ENCODE measurements around the gene BACH2.
"Not testable (repeated sequence)": the region's sequence is repeated elsewhere in the genome, so short reads cannot be mapped to it uniquely, and the experiment has no call there.

Gene BACH2

DNA sequence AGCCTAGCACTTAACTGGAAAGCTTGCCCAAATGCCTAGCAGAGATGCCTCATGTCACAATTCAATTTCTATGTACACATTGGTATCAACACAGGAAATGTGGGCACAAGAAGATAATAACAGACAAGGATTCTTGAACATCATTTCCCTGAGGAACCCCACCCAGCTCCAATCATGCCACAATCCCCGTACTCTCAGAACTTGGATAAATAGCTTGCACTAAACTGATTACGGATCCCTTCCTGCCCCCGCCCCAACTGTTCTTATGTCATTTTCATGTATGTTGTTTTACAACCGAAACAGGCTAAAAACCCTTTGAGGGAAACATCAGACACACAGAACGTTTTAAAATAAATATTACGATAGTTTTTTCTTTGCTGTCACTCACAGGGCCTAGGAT is 87.1 kb downstream of the BACH2 start:
- DNase-seq (ENCODE audit: low spot score) = no peak

DNA sequence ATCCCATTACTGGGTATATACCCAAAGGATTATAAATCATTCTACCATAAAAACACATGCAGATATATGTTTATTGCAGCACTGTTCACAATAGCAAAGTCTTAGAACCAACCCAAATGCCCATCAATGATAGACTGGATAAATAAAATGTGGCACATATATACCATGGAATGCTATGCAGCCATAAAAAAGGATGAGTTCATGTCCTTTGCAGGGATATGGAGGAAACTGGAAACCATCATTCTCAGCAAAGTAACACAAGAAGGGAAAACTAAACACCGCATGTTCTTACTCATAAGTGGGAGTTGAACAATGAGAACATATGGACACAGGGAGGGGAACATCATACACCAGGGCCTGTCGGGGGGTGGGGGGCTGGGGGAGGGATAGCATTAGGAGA is 88.0 kb downstream of the BACH2 start:
- not testable (repeated sequence) for DNase-seq (ENCODE audit: low spot score)

DNA sequence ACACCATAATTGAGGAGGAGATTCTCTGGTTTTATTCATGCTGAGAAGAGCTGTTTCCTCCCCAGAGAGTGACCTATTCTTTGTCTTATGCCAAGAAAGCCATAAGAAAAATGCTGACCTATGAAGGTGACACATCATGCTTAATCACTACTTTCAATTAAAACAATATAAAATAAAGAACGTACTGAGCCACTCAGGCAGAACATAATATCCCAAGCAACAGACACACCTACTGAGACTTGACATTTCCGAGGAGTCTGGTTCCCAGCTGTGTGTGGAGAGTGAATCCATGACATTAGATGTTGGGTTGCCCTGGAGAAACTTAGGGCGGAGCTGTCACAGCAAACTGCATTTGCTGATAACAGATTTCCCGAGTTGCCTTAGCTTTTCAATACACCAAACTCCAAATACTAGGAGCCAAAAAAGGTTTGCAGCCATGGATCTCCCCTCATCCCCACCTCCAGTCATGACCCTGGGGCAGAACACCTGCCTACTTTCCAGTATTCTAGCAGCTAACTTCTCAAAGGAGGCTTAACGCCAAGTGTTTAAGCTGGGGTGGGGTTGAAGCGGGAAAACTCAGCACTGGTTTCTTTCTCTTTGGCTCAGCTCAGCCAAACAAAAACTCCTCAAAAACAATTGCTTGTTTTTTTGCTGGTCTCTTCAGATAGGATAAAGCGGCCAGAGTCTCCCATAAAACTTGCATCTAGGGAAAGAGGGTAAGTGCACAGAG is 92.2 kb downstream of the BACH2 start:
- DNase-seq (ENCODE audit: low spot score) = no peak

DNA sequence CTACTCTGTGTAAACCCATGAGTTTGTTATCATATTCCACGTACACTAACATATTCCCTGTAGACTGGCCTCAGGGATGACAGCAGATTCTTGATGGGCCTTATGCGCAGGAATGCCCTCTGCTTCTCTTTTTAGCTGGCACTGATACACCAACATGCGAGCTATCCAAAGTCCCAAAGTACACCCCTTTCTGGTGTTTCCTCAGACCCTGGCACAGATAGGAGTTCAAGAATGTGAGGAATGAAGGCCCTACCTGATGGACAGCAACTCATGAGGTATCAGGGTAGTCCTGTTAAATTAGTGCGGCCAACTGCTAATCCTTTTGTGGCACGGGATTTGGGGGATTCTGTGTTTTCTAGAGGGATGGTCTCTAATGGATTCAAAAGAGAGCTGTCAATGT is 93.0 kb downstream of the BACH2 start:
- no peak for DNase-seq (ENCODE audit: low spot score)

DNA sequence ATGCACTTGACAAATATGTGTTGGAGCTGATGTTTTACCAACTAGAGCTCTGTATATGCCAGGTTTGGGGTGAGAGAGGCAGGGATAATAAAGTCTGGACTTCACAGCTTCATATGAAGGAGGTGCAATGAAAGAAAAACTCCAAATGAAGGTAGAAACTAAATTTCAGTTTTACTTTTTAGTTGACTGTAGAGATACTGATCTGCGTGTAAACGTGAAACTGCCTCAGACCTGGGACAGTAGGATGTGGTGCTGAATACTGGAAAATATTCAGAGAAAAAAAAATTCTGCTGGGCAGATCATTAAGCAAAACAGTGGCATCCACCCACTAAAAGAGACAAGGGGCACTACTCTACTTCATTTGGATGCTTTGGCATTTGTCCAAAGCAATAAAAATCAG is 94.5 kb downstream of the BACH2 start:
- no peak for DNase-seq (ENCODE audit: low spot score)

DNA sequence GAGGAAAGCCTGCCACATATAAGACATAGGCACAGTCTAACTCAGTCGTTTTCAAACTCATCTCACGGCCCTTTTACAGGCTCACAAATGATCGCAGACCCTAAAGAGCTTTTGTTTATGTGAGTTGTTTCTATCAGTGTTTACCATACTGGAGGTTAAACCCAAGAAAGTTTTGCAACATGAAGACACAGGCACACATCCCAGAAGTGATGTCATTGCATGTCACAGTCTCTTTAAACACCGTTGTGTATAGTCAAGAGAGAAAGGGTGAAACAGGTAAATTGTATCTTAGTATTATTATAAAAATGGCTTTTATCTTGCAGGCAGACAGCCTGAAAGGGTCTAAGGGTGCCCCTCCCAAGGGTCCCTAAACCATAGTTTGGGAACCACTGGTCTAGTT is 96.7 kb downstream of the BACH2 start:
- DNase-seq (ENCODE audit: low spot score) = no peak

DNA sequence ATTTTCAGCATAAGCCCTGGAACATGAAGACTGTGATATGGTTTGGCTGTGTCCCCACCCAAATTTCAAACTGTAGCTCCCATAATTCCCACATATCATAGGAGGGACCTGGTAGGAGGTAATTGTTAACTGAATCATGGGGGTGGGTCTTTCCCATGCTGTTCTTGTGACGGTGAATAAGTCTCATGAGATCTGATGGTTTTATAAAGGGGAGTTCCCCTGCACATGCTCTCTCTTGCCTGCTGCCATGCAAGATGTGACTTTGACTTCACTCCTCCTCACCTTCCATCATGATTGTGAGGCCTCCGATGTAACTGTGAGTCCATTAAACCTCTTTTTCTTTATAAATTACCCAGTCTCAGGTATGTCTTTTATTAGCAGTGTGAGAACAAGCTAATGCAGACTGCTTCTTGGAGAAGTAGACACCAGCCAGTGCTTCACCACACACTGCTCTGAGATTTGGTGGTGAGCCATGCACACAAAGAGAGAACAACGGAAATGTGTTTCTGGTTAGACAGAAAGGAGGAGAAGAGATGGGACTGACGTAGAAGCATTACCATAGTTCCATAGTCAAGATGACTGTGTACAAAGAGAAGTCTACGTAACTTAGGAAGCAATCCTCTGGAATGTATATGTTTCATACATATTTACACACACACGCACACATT is 97.8 kb downstream of the BACH2 start:
- DNase-seq (ENCODE audit: low spot score) = no peak

DNA sequence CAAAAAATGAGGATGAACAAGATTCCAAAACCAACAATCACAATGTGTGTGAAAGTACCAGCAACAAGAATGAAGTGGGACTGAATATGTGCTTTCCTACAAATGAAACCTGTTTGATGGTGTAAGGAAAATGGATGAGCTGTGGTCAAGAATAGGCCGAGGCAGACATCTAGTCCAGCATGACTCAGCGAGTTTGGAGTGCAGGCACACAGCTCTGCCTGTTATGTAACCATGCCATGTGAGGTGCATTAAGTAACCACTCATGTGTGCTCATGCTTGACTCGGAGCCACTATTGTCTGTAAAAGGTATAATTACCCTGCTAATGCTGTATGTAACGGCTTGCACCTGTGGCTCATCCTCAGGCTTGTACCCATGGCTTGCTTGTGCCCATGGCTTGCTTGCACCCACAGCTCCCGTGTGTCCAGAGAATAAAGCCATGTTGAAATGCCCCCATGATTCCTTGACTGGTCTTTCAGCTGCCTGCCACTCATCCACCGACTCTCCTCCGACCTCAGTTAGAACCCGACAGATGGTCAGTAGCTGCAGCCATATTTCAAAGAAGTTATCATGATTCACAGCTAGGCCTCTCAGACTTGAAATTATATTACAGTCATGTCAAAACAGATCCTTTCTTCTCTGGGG is 98.7 kb downstream of the BACH2 start:
- DNase-seq (ENCODE audit: low spot score) = no peak

DNA sequence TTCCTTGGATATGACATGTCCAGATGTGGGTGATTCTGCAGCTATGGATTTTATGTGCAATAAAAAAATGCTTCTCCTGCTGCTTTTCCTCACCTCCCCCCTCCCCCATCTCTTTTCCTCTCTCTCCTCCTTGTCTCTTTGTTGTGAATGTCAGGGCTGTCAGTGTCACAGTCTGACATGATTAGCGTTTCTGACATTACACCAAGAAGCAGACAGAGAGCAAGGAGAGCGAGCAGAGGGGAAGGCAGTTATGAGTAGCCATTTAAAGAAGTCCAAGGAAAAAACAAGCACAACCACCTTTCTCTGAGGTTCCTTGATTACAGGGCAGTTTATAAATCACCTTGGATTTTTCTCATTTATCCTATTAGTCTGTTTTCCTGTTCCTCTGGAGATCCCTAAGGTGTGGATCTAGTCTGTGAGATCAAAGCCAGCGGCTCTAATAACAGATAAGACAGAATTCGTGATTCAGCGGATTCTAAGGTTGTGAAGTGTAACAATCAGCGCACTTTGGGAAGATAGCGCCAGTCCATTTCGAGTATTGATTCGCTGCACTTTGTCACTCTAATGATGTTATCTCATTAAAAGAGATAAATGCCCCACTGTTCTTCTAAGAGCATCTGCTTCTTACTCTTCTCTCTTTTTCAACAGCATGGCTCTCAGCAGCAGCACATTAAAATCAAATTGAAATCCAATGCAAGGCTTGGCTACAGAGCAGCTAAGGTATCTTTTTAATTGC is 101.4 kb downstream of the BACH2 start:
- DNase-seq (ENCODE audit: low spot score) = no peak

DNA sequence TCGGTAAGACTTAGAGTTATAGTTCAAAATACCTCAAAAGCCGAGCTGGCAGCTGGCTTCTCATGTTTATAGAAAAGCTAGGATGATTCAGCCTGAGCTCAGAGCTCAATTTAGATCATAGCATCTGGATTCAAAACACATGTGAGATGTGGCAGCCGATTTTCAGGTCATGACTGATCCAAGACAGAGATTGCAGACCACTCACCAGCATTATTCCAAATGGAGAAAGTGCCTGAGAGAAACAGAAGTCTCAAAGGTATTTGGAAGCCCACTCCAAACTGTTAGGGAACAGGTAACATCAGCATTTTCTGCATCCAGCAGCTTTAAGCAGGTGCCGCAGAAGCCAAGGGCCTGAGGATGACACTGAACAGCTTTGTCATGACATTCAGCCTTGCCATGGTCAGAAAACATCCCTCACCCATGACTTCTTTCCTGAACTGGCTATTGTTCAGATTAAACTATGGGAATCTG is 102.2 kb downstream of the BACH2 start:
- DNase-seq (ENCODE audit: low spot score) = no peak

DNA sequence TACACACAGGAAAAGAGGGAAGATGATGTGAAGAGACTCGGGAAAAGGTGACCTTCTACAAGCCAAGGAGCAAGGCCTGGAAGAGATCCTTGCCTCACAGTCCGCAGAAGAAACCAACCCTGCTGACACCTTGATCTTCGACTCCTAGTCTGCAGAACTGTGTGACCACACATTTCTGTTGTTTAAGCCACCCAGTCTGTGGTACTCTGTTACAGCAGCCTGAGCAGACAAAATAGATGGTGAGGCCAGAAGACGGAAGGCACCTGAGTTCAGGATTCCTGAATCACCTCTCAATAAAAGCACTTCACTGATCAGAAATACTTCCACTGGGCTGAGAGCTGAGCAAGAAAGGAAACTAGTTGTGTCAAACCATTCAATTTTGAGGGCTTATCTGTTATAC is 103.3 kb downstream of the BACH2 start:
- no peak for DNase-seq (ENCODE audit: low spot score)

DNA sequence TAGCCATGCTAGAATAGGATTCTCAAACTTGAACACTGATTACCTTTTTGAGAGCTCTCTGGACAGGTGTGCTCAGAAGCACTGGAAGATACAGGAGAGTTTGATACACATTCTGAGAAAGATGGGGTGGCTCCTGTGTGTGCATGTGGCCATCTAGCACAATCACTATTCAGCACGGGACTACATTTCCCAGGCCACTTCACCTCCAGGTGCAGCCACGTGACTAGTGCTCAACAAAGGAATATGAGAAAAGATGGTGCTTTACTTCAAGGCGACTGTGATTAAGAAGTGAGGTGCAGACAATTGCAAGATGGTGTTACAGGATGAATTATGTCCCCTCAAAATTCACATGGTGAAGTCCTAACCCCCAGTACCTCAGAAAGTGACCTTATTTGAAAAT is 103.8 kb downstream of the BACH2 start:
- DNase-seq (ENCODE audit: low spot score) = no peak

DNA sequence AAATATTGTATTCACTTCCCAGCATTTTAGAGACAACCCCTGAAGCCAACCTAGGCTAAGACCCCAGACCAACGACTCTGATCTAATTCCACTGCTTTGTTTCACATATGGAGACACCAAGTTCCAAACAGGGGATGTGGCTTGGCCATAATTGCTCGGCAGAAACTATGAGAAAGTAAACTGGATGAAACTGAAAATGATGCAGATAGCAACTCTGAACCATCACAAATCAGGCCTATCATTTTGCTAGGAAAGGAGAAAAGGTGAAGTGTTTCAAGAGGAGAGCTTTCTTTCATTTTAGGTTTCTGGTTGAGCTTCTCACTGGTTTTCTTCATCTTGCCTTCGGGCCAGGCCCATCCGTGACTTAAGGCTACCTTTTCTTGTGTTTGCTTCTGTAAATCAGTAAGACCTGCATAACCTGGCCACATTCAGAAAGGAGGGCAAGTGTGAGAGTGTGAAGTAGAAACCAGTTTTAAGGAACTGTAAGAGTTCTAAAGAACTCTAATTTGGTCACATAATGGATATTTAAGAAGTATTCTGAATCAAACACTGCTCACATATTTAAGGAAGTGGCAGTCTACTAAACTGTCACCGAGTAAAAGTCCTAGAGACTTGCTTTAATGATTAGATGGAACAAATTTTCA is 105.8 kb downstream of the BACH2 start:
- no peak for DNase-seq (ENCODE audit: low spot score)

DNA sequence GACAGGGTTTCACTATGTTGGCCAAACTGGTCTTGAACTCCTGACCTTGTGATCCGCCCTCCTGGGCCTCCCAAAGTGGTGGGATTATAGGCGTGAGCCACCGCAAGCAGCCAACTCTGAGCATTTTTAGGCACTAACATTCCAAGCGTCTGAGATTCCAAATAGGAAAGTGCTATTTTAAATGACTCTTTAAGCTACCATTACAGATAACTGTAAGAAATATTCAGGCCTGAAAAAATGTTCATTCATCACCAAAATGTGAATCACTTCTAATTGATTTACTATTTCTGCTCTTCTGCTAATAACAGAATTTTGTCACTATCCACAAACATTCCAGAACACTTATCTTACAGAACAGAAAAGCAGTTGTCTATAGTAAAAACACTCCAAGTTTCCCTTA is 106.5 kb downstream of the BACH2 start:
- DNase-seq (ENCODE audit: low spot score) = no peak

DNA sequence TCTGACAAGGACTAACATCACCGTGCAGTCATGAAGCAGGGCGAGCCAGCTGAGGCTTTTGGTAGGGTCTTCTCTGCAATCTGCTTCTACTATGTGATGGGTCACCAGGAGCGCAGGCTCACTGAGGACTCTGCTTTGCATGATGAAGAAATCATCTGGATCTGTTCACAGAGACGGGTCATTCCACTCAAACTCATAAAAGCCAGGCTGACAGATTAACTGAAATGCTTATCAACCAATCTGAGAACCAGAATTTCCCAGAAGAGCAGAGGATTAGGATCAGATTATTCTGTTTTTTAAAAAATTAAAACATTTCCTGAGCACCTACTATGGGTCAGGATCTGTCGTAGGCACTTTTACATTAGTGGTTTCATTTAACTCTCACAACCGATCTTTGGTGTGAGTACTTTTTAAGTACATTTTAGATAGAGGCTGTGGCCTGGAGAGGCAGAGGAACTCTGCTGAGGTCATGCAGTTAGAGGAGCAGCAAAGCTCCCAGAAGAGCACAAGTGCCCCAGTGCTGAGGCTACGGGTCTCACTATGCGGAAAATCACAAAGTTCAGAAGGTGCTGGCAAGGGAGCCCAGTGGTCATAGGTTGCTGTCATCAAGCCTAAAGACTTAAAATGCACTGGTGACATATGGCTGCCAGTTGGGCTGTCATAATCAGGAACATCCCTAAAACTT is 109.1 kb downstream of the BACH2 start:
- DNase-seq (ENCODE audit: low spot score) = no peak

DNA sequence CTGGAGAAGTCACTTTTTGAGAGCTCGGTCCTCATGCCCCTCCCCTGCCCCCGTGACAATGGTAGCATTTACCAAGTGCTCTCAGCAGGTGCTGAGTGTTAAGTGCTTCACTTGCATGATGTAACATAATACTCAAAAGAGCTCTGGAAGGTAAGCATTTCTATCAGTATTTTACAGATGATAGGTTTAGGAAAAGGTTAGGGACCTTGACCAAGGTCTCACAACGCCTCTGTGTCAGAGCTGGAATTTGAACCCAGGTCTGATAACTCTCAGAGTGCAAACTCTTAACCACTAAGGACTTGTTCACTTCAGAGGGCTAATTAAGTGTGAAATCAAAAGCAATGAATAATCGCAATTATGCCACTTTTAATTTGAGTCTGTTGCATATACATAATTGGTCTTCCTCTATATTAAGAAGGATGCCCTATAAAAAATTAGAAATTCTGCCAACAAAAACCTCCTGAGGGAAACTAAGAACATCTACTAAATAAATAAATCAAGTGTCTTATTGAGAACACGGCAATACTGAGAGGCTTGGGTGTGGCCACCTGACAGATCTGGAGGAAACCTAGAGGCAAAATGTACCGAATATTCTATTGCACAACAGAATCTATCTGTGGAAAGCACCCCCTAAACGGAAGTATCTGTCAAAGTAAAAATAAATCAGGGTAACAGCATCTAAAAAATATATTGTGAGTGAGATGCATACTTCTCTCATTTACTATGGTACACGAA is 109.8 kb downstream of the BACH2 start:
- no peak for DNase-seq (ENCODE audit: low spot score)

DNA sequence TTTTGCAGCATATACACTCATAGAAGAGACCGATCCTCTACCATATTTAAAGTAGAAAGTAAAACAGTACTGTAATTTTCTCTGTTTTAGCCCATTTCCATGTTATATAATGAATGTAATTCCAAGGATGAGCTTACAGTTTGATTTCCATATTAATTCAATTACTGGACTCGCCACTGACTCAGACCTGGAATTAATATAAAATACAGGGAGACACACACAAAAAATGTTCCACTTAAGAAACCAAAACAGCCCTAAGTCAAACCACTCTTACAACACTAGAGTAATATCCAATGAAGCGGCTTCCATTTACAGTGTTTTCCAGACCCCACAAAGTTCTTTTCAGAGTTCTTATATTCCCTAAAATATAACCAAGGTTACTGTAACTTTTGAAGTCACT is 110.6 kb downstream of the BACH2 start:
- DNase-seq (ENCODE audit: low spot score) = no peak

DNA sequence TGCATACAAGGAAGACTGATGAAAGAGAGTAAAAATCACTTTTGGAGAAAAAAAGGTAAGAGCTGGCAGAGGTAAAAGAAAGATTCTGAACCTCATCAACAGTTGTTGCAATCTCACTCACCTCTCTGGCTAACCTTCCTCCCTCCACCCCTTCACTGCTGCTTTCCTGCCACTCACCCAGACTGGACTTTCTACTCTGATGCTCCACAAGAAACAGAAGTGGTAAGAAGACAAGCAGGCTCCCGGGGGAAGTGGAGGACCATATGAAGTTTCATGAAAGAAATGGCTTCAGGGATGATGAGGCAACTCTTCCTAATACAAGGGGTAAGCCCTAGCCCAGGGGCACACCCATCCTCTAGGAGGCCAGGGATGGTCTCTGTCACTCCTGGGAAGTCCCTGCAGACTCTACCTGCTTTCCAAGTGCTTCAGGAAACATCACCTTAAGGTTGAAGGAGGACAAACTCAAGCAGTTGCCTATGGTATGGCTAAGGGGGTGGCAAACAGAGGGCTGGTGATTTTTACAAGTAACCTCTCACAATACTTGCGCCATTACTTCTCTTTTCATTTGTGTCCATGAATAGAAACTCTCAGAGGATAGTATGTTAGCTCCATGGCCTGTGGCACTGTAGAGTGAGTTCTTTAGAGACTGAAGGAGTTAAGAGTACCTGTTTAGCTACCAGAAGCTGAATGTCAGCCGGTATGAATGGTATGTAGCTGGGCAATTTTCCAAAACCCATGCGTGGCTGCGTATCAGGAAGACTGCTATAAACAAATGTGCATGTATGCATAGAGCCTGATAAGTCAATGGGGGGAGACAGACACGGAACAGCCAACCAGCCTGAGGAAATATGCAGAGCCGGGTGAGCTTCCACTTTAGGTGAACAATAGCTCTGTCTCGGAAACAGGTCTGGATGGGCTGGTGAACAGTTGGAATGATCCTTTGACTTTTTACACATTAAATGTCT is 112.0 kb downstream of the BACH2 start:
- peak; percentile 20 for DNase-seq (ENCODE audit: low spot score)

DNA sequence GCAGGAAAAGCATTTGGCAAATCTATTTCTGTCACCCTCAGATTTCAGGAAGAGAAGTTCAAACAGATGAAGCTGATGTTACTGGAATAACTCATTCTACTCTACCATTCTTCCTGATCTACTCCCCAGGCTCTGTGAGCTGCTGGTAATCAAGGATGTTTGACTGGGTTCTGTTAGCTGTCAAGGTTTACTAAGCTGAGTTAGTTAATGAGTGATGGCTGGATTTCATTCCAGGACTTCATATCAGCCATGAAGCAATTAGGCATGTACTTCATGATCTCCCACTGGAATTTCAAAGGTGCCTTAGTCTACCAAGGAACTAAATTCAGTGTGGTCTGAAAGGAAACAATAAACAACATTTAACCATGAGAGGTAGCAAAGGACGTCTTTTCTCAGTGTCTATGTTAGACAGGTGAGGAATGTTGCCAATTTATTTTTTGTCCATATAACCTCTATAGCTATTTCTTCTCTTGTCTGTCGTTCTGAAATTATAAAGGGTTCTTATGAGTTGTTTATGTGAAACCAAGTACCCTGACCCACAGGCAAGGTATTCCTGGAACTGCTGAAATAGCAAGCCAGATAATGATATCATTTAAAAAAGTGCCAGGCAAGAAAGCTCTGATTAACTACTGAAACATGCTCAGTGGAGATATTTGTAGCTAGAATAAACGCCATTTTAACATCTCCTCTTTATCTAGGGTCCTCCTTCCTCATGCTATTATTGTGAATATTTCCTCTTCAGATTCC is 112.9 kb downstream of the BACH2 start:
- DNase-seq (ENCODE audit: low spot score) = no peak
